SH-SY5Y (cell line): Measurements from ENCODE around the gene DAZ1.
"Not testable (repeated sequence)": the region's sequence is repeated elsewhere in the genome, so short reads cannot be mapped to it uniquely, and the experiment has no call there.

Experiments
- GATA2 ChIP-seq: IDR thresholded peaks from 2 replicates; pipeline ENCODE4 v1.6.1; 2011; ENCODE audit warnings: mild to moderate bottlenecking, low read depth, low read length
- GATA3 ChIP-seq: IDR thresholded peaks from 2 replicates; pipeline ENCODE4 v1.6.1; 2011; ENCODE audit warnings: low read depth, mild to moderate bottlenecking, low read length, moderate library complexity

Gene DAZ1, protein sequence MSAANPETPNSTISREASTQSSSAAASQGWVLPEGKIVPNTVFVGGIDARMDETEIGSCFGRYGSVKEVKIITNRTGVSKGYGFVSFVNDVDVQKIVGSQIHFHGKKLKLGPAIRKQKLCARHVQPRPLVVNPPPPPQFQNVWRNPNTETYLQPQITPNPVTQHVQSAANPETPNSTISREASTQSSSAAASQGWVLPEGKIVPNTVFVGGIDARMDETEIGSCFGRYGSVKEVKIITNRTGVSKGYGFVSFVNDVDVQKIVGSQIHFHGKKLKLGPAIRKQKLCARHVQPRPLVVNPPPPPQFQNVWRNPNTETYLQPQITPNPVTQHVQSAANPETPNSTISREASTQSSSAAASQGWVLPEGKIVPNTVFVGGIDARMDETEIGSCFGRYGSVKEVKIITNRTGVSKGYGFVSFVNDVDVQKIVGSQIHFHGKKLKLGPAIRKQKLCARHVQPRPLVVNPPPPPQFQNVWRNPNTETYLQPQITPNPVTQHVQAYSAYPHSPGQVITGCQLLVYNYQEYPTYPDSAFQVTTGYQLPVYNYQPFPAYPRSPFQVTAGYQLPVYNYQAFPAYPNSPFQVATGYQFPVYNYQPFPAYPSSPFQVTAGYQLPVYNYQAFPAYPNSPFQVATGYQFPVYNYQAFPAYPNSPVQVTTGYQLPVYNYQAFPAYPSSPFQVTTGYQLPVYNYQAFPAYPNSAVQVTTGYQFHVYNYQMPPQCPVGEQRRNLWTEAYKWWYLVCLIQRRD

GRCh38 chrY:23198908-23199307 lies at the start of gene DAZ1:
TSS of gene DAZ1 (minus strand) at chrY:23199008. CDS start at chrY:23198800, 208 bp downstream.
- not testable (repeated sequence) for TF ChIP-seq GATA2, GATA3

DNA sequence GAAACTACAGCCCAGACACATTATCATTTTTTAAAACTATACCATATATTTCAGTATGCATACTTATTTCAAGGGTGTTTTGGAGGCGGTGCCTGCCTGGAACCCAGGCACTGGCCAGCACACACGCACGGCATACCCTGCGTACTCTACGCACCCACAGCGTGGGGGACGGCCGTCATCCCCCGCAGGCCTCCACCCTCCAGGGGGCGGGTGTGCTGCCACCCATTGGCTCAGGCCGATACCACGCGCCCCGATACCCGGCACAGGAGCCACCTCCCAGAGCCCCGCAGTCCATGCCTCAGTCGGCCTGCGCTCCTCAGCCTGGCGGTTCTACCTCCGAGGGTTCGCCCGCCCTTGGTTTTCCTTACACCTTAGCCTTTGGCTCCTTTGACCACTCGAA lies 20.4 kb upstream of the DAZ1 start, which contains the start of gene DAZ2:
Gene DAZ2 (plus strand): TSS at position 301 of the 400 bp plus-strand sequence. CDS start 208 bp downstream, outside the sequence.
- not testable (repeated sequence) for TF ChIP-seq GATA2, GATA3
